IPS DF 6.9 (cell line): ENCODE data around the gene NUBPL.

Experiments used
- DNase-seq: peaks from one replicate; pipeline ENCODE4 v3.0.0-alpha.2; 2013; ENCODE audit warnings: low read depth, low spot score
- H3K27ac ChIP-seq: one replicate; pipeline ENCODE4 v1.5.1; 2013; ENCODE audit warnings: low read length, control low read depth
- H3K27me3 ChIP-seq: 2 replicates; pipeline ENCODE4 v1.6.1; 2013; ENCODE audit warnings: mild to moderate bottlenecking, low read length; ENCODE audit not compliant: control insufficient read depth, insufficient read depth
- H3K36me3 ChIP-seq: 2 replicates; pipeline ENCODE4 v1.6.1; 2013; ENCODE audit warnings: low read length; ENCODE audit not compliant: control insufficient read depth, insufficient read depth
- H3K4me1 ChIP-seq: 2 replicates; pipeline ENCODE4 v1.6.1; 2013; ENCODE audit warnings: low read length; ENCODE audit not compliant: control insufficient read depth, insufficient read depth
- H3K4me3 ChIP-seq: 2 replicates; pipeline ENCODE4 v1.5.1; 2013; ENCODE audit warnings: mild to moderate bottlenecking, low read length
- H3K9me3 ChIP-seq: 2 replicates; pipeline ENCODE4 v1.6.1; 2013; ENCODE audit warnings: low read length, inconsistent platforms; ENCODE audit not compliant: control insufficient read depth, insufficient read depth
- WGBS: extraction: QIAGEN DNeasy Blood & Tissue Kit; methylation state at CpG from one replicate; pipeline ENCODE4 v1.1.7; 2013; ENCODE audit warnings: mixed read lengths, missing lambda C conversion rate; ENCODE audit not compliant: insufficient read length, insufficient coverage; 5-methylcytosine and 5-hydroxymethylcytosine counted together

The NUBPL gene

GRCh38 chr14:31660728-31661127 is 99.5 kb downstream of the NUBPL start:
- no peaks in the 10 kb centered on the region for H3K27me3 ChIP-seq
- H3K9me3 ChIP-seq: no peaks in the 10 kb centered on the region
- no peak for DNase-seq
- H3K36me3 ChIP-seq: no peaks in the 10 kb centered on the region
- no peaks in the 10 kb centered on the region for H3K4me1 ChIP-seq
- WGBS: no CpG with 5 or more reads among the region's 1 CpG
- H3K4me3 ChIP-seq: no peak overlapping the region
- no peak overlapping the region for H3K27ac ChIP-seq

GRCh38 chr14:31668348-31668747 is 107.1 kb downstream of the NUBPL start:
- Histone ChIP-seq H3K4me3 (no peak overlapping the region), H3K27me3 (no peaks in the 10 kb centered on the region), H3K4me1 (no peaks in the 10 kb centered on the region), H3K27ac (no peak overlapping the region), H3K36me3 (no peaks in the 10 kb centered on the region), H3K9me3 (no peaks in the 10 kb centered on the region)
- no peak for DNase-seq
- no CpG with 5 or more reads among the region's 8 CpGs for WGBS

GRCh38 chr14:31672709-31673108 is 111.5 kb downstream of the NUBPL start:
- Histone ChIP-seq H3K4me1 (no peaks in the 10 kb centered on the region), H3K27me3 (no peaks in the 10 kb centered on the region), H3K4me3 (no peak overlapping the region), H3K9me3 (no peaks in the 10 kb centered on the region), H3K27ac (no peak overlapping the region), H3K36me3 (no peaks in the 10 kb centered on the region)
- DNase-seq: no peak
- no CpG with 5 or more reads among the region's 3 CpGs for WGBS

- Histone ChIP-seq H3K4me3 (no peak overlapping the region), H3K4me1 (no peaks in the 10 kb centered on the region), H3K9me3 (no peaks in the 10 kb centered on the region), H3K27ac (no peak overlapping the region), H3K36me3 (no peaks in the 10 kb centered on the region), H3K27me3 (no peaks in the 10 kb centered on the region)
- WGBS: no CpG with 5 or more reads among the region's 3 CpGs
- no peak for DNase-seq
Observed at GRCh38 chr14:31677052-31677451, 115.8 kb downstream of the NUBPL start.

GRCh38 chr14:31677630-31678029 is 116.4 kb downstream of the NUBPL start:
- DNase-seq: no peak
- no CpG with 5 or more reads among the region's 3 CpGs for WGBS
- no peak overlapping the region for H3K4me3 ChIP-seq
- no peak overlapping the region for H3K27ac ChIP-seq
- no peaks in the 10 kb centered on the region for H3K36me3 ChIP-seq
- H3K27me3 ChIP-seq: no peaks in the 10 kb centered on the region
- no peaks in the 10 kb centered on the region for H3K9me3 ChIP-seq
- no peaks in the 10 kb centered on the region for H3K4me1 ChIP-seq

- no peak overlapping the region for H3K4me3 ChIP-seq
- no peaks in the 10 kb centered on the region for H3K27me3 ChIP-seq
- no peak overlapping the region for H3K27ac ChIP-seq
- no CpG with 5 or more reads among the region's 9 CpGs for WGBS
- DNase-seq: no peak
- H3K4me1 ChIP-seq: no peaks in the 10 kb centered on the region
- H3K9me3 ChIP-seq: no peaks in the 10 kb centered on the region
- H3K36me3 ChIP-seq: no peaks in the 10 kb centered on the region
Observed at GRCh38 chr14:31678421-31679249, 117.4 kb downstream of the NUBPL start.

- H3K36me3 ChIP-seq: no peaks in the 10 kb centered on the region
- no peak overlapping the region for H3K27ac ChIP-seq
- H3K4me3 ChIP-seq: no peak overlapping the region
- H3K27me3 ChIP-seq: no peaks in the 10 kb centered on the region
- DNase-seq: no peak
- H3K4me1 ChIP-seq: no peaks in the 10 kb centered on the region
- no peaks in the 10 kb centered on the region for H3K9me3 ChIP-seq
- WGBS: no CpG with 5 or more reads among the region's 2 CpGs
Observed at GRCh38 chr14:31682768-31683167, 121.6 kb downstream of the NUBPL start.

- no peak overlapping the region for H3K27ac ChIP-seq
- H3K27me3 ChIP-seq: no peaks in the 10 kb centered on the region
- DNase-seq: no peak
- no peaks in the 10 kb centered on the region for H3K4me1 ChIP-seq
- WGBS: no CpG with 5 or more reads among the region's 1 CpG
- no peak overlapping the region for H3K4me3 ChIP-seq
- H3K36me3 ChIP-seq: no peaks in the 10 kb centered on the region
- H3K9me3 ChIP-seq: no peaks in the 10 kb centered on the region
Observed at GRCh38 chr14:31687726-31688125, 126.5 kb downstream of the NUBPL start.

GRCh38 chr14:31690056-31690455 is 128.9 kb downstream of the NUBPL start:
- Histone ChIP-seq H3K9me3 (no peaks in the 10 kb centered on the region), H3K27me3 (no peaks in the 10 kb centered on the region), H3K36me3 (no peaks in the 10 kb centered on the region), H3K27ac (no peak overlapping the region), H3K4me3 (no peak overlapping the region), H3K4me1 (no peaks in the 10 kb centered on the region)
- DNase-seq: no peak
- WGBS: no CpG with 5 or more reads among the region's 3 CpGs

GRCh38 chr14:31692376-31692781 is 131.2 kb downstream of the NUBPL start:
- no peak overlapping the region for H3K27ac ChIP-seq
- no CpG with 5 or more reads among the region's 1 CpG for WGBS
- H3K27me3 ChIP-seq: no peaks in the 10 kb centered on the region
- no peak for DNase-seq
- H3K4me1 ChIP-seq: no peaks in the 10 kb centered on the region
- no peaks in the 10 kb centered on the region for H3K36me3 ChIP-seq
- no peak overlapping the region for H3K4me3 ChIP-seq
- no peaks in the 10 kb centered on the region for H3K9me3 ChIP-seq

GRCh38 chr14:31696378-31696777 is 135.2 kb downstream of the NUBPL start:
- H3K36me3 ChIP-seq: no peaks in the 10 kb centered on the region
- H3K4me3 ChIP-seq: no peak overlapping the region
- H3K4me1 ChIP-seq: no peaks in the 10 kb centered on the region
- no peak for DNase-seq
- no CpG with 5 or more reads among the region's 4 CpGs for WGBS
- no peaks in the 10 kb centered on the region for H3K27me3 ChIP-seq
- H3K9me3 ChIP-seq: no peaks in the 10 kb centered on the region
- no peak overlapping the region for H3K27ac ChIP-seq
